ENCODE measurements around the gene CACNA1G. TPM values are rescaled to one million over a fixed set of nuclear protein-coding genes. Genes with fewer than 3 reads are reported as not detected.

Gene CACNA1G
- total and polyA plus RNA-seq, 4 donors: under 0.01 to 0.14 (median 0.01) TPM; not detected in 1

DNA sequence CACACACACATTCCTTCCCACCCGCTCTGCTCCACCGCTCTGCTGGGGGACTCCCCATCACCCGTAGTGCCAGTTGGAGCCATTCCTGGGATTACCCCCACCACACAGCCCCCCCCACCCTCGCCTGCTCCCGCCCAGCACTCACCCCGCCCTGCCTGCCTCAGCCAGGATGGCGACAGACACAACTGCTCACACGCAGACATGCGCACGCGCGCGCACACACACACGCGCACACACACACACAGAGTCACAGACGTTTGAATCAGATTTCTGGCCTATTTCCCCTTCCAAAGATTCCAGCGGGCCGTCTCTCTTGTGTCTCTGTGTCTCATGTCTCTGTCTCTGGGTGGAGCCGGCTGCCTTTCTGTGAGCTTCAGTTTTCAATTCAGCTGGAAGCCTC, 4.4 kb downstream of the CACNA1G start:
- H3K36me3 ChIP-seq (ENCODE audit: control insufficient read depth in 4 of 4, insufficient read depth in 3 of 4, low read depth in 1 of 4, low read length in 3 of 4): no peaks in the 10 kb centered on the region
- no peak for TF ChIP-seq NR2F2 (IDR thresholded peaks at IDR 0.05)
- TF ChIP-seq MAX (IDR thresholded peaks at IDR 0.05): no peak
- TF ChIP-seq CTCF (IDR thresholded peaks at IDR 0.05; ENCODE audit: low read depth, low read length, missing input control): no peak
- no peak for TF ChIP-seq HNF4A (conservative IDR thresholded peaks at IDR 0.05)
- no peak for TF ChIP-seq TAF1 (conservative IDR thresholded peaks at IDR 0.05)
- no peak for TF ChIP-seq JUND (IDR thresholded peaks at IDR 0.05)
- TF ChIP-seq FOXA1 (IDR thresholded peaks at IDR 0.05): no peak
- TF ChIP-seq, protein P1, sequence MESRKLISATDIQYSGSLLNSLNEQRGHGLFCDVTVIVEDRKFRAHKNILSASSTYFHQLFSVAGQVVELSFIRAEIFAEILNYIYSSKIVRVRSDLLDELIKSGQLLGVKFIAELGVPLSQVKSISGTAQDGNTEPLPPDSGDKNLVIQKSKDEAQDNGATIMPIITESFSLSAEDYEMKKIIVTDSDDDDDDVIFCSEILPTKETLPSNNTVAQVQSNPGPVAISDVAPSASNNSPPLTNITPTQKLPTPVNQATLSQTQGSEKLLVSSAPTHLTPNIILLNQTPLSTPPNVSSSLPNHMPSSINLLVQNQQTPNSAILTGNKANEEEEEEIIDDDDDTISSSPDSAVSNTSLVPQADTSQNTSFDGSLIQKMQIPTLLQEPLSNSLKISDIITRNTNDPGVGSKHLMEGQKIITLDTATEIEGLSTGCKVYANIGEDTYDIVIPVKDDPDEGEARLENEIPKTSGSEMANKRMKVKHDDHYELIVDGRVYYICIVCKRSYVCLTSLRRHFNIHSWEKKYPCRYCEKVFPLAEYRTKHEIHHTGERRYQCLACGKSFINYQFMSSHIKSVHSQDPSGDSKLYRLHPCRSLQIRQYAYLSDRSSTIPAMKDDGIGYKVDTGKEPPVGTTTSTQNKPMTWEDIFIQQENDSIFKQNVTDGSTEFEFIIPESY (IDR thresholded peaks at IDR 0.05): no peak
- no peak for TF ChIP-seq EGR1 (IDR thresholded peaks at IDR 0.05; ENCODE audit: low read depth in 2 of 2)
- TF ChIP-seq FOXA2 (IDR thresholded peaks at IDR 0.05): no peak
- TF ChIP-seq HNF4G (IDR thresholded peaks at IDR 0.05): no peak
- no peak for TF ChIP-seq SP1 (IDR thresholded peaks at IDR 0.05)
- TF ChIP-seq YY1 (IDR thresholded peaks at IDR 0.05): no peak
- TF ChIP-seq GABPA (IDR thresholded peaks at IDR 0.05 in 1 of 2, conservative IDR thresholded peaks at IDR 0.05 in 1 of 2): no peak
- no peak for TF ChIP-seq RAD21 (IDR thresholded peaks at IDR 0.05)
- no peak for TF ChIP-seq REST (IDR thresholded peaks at IDR 0.05)
- TF ChIP-seq ATF3 (IDR thresholded peaks at IDR 0.05): no peak
- no peak for TF ChIP-seq RXRA (IDR thresholded peaks at IDR 0.05)
- no peak overlapping the region for H3K9ac ChIP-seq (ENCODE audit: low read depth in 1 of 2, low read length in 2 of 2)
- H3K27ac ChIP-seq (ENCODE audit: low read depth in 1 of 2, low read length in 2 of 2): no peak overlapping the region
- H3K9me3 ChIP-seq (ENCODE audit: control insufficient read depth in 4 of 4, low read length in 3 of 4): no peaks in the 10 kb centered on the region
- no peak for DNase-seq (ENCODE audit: low spot score)
- peaks cover 0 to 6% (median 1%) of the 10 kb centered on the region in 4 donors for H3K27me3 ChIP-seq (ENCODE audit: control insufficient read depth in 4 of 4, insufficient read depth in 4 of 4, low read length in 3 of 4)
- H3K4me3 ChIP-seq (ENCODE audit: low read depth in 1 of 3, low read length in 3 of 3): no peak overlapping the region
- WGBS: 50% methylated on average over 19 of the region's 19 CpGs
- H3K4me1 ChIP-seq (ENCODE audit: control insufficient read depth in 4 of 4, insufficient read depth in 4 of 4, low read length in 3 of 4): peaks cover 6 to 12% (median 7%) of the 10 kb centered on the region in 4 donors

Measured in liver (tissue), 9 donors.